ENCODE results near the gene LETMD1. TPM values are rescaled to one million over a fixed set of nuclear protein-coding genes. Genes with fewer than 3 reads are reported as not detected.

The LETMD1 gene
- total RNA-seq, 4 donors from 2014 or later = 62.9 to 106 (median 86.7) TPM

DNA sequence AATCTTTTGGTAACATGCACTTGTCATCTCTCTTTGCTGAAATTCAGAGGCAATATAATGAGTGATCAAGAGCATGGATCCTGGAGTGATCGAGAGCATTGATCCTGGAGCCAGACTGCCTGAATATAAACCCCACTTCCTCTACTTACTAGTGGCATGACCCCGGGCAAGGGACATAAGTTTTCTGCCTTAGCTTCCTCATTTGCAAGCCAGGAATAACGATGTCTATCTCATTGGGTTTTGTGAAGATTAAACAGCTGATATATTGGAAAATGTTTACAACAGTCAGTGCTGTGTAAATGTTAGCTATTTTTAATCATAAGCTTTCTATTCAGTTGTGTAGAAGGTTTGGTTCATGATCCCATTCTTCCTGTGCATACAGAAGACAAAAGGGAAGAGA, 37.6 kb downstream of the LETMD1 start:
- intact Hi-C loops (cut with DNase I) = loop anchor here (10.0 kb wide), 2 partner anchors 89 to 149 kb away; partner anchors contain the start of genes DAZAP2 and TFCP2
- TF ChIP-seq, protein P1, sequence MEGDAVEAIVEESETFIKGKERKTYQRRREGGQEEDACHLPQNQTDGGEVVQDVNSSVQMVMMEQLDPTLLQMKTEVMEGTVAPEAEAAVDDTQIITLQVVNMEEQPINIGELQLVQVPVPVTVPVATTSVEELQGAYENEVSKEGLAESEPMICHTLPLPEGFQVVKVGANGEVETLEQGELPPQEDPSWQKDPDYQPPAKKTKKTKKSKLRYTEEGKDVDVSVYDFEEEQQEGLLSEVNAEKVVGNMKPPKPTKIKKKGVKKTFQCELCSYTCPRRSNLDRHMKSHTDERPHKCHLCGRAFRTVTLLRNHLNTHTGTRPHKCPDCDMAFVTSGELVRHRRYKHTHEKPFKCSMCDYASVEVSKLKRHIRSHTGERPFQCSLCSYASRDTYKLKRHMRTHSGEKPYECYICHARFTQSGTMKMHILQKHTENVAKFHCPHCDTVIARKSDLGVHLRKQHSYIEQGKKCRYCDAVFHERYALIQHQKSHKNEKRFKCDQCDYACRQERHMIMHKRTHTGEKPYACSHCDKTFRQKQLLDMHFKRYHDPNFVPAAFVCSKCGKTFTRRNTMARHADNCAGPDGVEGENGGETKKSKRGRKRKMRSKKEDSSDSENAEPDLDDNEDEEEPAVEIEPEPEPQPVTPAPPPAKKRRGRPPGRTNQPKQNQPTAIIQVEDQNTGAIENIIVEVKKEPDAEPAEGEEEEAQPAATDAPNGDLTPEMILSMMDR (IDR thresholded peaks at IDR 0.05) = no peak
- no peak for TF ChIP-seq POLR2A (IDR thresholded peaks at IDR 0.05)
- Histone ChIP-seq H3K9me3 (no peaks in the 10 kb centered on the region), H3K4me3 (replicated peaks in 1 of 3) (no peak overlapping the region), H3K4me1 (peaks cover 9 to 11% of the 10 kb centered on the region in 2 donors), H3K27me3 (no peaks in the 10 kb centered on the region), H3K27ac (no peak overlapping the region), H3K36me3 (no peaks in the 10 kb centered on the region)
- DNase-seq = no peak
- 86 to 87% methylated on average over 3 of the region's 3 CpGs for WGBS, 2 donors

DNA sequence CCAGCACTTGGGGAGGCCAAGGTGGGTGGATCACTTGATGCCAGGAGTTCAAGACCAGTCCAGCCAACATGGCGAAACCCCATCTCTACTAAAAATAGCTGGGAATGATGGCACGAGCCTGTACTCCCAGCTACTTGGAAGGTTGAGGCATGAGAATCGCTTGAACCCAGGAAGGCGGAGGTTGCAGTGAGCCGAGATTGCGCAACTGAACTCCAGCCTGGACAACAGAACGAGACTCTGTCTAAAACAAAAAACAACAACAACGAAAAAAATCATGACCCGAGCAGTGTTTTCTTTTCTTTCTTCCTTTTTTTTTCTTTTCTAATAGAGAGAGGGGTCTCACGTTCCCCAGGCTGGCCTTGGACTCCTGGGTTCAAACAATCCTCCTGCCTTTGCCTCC, 38.8 kb downstream of the LETMD1 start:
- Histone ChIP-seq H3K36me3 (no peaks in the 10 kb centered on the region), H3K4me3 (replicated peaks in 1 of 3) (no peak overlapping the region), H3K27ac (no peak overlapping the region), H3K9me3 (no peaks in the 10 kb centered on the region), H3K4me1 (peaks cover 4 to 8% of the 10 kb centered on the region in 2 donors), H3K27me3 (no peaks in the 10 kb centered on the region)
- intact Hi-C loops (cut with DNase I) = loop anchor here (10.0 kb wide), 2 partner anchors 88 to 148 kb away; partner anchors contain the start of genes DAZAP2 and TFCP2
- TF ChIP-seq, protein P1 (IDR thresholded peaks at IDR 0.05) = no peak
- TF ChIP-seq POLR2A (IDR thresholded peaks at IDR 0.05) = no peak
- WGBS, 2 donors = 91 to 92% methylated on average over 10 of the region's 10 CpGs
- DNase-seq = no peak

DNA sequence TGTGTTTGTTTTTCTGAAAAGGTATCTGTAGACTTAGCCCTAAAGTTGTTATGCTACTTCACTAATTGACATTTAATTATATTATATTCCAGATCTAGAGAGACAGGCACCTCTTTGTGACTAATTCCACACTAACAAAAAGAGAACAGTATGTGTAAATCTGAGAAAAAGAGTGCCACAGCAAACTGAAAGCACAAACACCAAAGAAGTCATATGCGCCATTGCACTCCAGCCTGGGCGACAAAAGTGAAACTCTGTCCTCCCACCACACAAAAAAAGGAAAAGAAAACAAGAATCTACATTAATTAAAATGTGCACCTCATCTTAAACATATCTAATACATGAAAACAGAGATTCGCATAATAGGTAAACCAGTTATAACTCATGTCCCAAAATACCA, 39.7 kb downstream of the LETMD1 start:
- DNase-seq = no peak
- TF ChIP-seq POLR2A (IDR thresholded peaks at IDR 0.05) = no peak
- TF ChIP-seq, protein P1 (IDR thresholded peaks at IDR 0.05) = no peak
- Histone ChIP-seq H3K9me3 (no peaks in the 10 kb centered on the region), H3K27me3 (no peaks in the 10 kb centered on the region), H3K36me3 (no peaks in the 10 kb centered on the region), H3K4me3 (replicated peaks in 1 of 3) (no peak overlapping the region), H3K27ac (no peak overlapping the region), H3K4me1 (no peaks in the 10 kb centered on the region)
- intact Hi-C loops (cut with DNase I) = loop anchor here (10.0 kb wide), 2 partner anchors 87 to 147 kb away; partner anchors contain the start of genes DAZAP2 and TFCP2
- WGBS, 2 donors = 92 to 96% methylated on average over 3 of the region's 3 CpGs

DNA sequence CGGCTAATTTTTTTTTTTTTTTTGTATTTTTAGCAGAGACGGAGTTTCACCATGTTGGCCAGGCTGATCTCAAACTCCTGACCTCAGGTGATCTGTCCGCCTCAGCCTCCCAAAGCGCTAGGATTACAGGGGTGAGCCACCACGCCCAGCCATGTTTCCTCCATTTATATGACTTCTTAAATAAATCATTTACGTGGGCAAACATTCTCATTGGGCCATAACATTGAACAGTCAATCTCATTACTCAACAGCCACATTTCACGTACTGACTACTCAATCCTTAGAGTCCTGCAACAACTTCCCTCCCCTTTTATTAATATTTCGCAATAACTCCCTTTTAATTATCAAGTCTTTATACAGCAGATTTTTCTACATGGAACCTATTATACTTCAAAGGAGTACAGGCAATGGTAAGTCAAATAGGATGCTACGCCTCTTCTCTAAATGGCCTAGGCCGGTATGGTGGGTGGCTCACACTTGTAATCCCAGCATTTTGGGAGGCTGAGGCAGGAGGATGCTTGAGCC, 42.6 kb downstream of the LETMD1 start:
- Histone ChIP-seq H3K4me3 (replicated peaks in 1 of 3) (no peak overlapping the region), H3K9me3 (no peaks in the 10 kb centered on the region), H3K36me3 (peaks cover 7 to 14% of the 10 kb centered on the region in 2 donors), H3K27me3 (no peaks in the 10 kb centered on the region), H3K4me1 (no peaks in the 10 kb centered on the region), H3K27ac (no peak overlapping the region)
- 97 to 98% methylated on average over 10 of the region's 10 CpGs for WGBS, 2 donors
- intact Hi-C loops (cut with DNase I) = no loop called here
- DNase-seq = no peak
- no peak for TF ChIP-seq POLR2A (IDR thresholded peaks at IDR 0.05)
- TF ChIP-seq, protein P1 (IDR thresholded peaks at IDR 0.05) = no peak

DNA sequence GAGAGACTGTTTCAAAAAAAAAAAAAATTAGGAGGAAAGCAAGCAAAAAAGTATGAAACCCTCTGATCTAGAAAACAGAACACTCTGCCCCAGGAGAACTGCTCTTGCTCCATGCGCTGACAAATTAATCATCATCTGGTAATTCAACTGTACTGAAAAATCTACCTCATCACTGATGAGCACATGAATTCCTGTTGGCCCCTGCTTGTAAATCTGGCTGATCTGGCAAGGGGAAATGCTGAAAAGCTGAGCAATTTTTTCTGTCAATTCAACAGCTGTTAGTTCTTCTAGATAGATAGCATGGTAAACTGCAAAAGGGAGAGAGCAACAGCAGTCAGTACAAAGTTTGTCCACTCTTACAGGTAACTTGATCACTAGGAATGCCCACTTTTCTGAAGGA, 50.5 kb downstream of the LETMD1 start:
- Histone ChIP-seq H3K36me3 (peaks cover 41 to 76% of the 10 kb centered on the region in 2 donors), H3K27ac (no peak overlapping the region), H3K4me1 (no peaks in the 10 kb centered on the region), H3K27me3 (no peaks in the 10 kb centered on the region), H3K9me3 (no peaks in the 10 kb centered on the region), H3K4me3 (replicated peaks in 1 of 3) (no peak overlapping the region)
- 3 to 89% methylated on average over 1 of the region's 1 CpG for WGBS, 2 donors
- TF ChIP-seq, protein P1 (IDR thresholded peaks at IDR 0.05) = no peak
- TF ChIP-seq POLR2A (IDR thresholded peaks at IDR 0.05) = no peak
- intact Hi-C loops (cut with DNase I) = no loop called here
- no peak for DNase-seq

All from thyroid gland (tissue), 4 donors.